Neural crest cell (in vitro differentiated cells): ENCODE results near the gene AGPAT3. TPM values are rescaled to one million over a fixed set of nuclear protein-coding genes. Genes with fewer than 3 reads are reported as not detected.

ENCODE experiments used
- DNase-seq: peaks from one replicate; pipeline ENCODE4 v3.0.0; 2021; ENCODE audit warnings: low read depth, mixed read lengths, low spot score
- H3K27ac Mint-ChIP-seq: one replicate; pipeline ENCODE4 v1.8.0; 2021; ENCODE audit warnings: mild to moderate bottlenecking, mixed read lengths; ENCODE audit not compliant: unreplicated experiment
- H3K27me3 Mint-ChIP-seq: 2 replicates; pipeline ENCODE4 v1.8.0; 2021; ENCODE audit warnings: low read depth, mild to moderate bottlenecking, mixed read lengths
- H3K36me3 Mint-ChIP-seq: 2 replicates; pipeline ENCODE4 v1.8.0; 2021; ENCODE audit warnings: low read depth, mild to moderate bottlenecking, mixed read lengths
- H3K4me1 Mint-ChIP-seq: 2 replicates; pipeline ENCODE4 v1.8.0; 2021; ENCODE audit warnings: mixed read lengths
- H3K4me3 Mint-ChIP-seq: one replicate; pipeline ENCODE4 v1.8.0; 2021; ENCODE audit warnings: mild to moderate bottlenecking, mixed read lengths
- H3K9me3 Mint-ChIP-seq: 2 replicates; pipeline ENCODE4 v1.8.0; 2021; ENCODE audit warnings: mixed read lengths
- CTCF ChIP-seq: fragments of 200-600 bp; sonication (generic); conservative IDR thresholded peaks from 2 replicates; pipeline ENCODE4 v1.5.0; 2021; ENCODE audit warnings: antibody characterized with exemption, mild to moderate bottlenecking
- long read RNA-seq: library from polyadenylated mRNA; unstranded; transcript quantifications from one replicate; pipeline ENCODE4 v2.0.0, GENCODE V29; 2020
- total RNA-seq: library from RNA; stranded (reverse); gene quantifications from 2 replicates; pipeline ENCODE4 v1.2.1, GENCODE V29; 2021

AGPAT3 gene
- total RNA-seq = 37.3 and 40.3 TPM in 2 replicates
- long read RNA-seq, partial matches to known transcripts = 0 of 8 reads
- long read RNA-seq, other reads (novel, unspliced or antisense) = 8 of 8 reads

GRCh38 chr21:43864962-43865539 is at the start of gene AGPAT3:
Gene AGPAT3 (plus strand): TSS chr21:43865223. CDS start chr21:43959682, 94,459 bp downstream.
- no peak within 1 kb of the TSS for H3K27ac Mint-ChIP-seq
- H3K27me3 Mint-ChIP-seq = peaks cover 3% of the 10 kb centered on the region
- peak within 1 kb of the TSS; percentile 80 for H3K4me3 Mint-ChIP-seq
- no peak for DNase-seq
- H3K9me3 Mint-ChIP-seq = no peaks in the 10 kb centered on the region
- TF ChIP-seq CTCF = no peak
- peaks cover 31% of the 10 kb centered on the region for H3K4me1 Mint-ChIP-seq
- no peaks in the 10 kb centered on the region for H3K36me3 Mint-ChIP-seq

- DNase-seq = no peak
- Mint-ChIP-seq H3K4me3 (peak overlapping the region; percentile 44), H3K4me1 (peaks cover 8% of the 10 kb centered on the region), H3K27me3 (peaks cover 2% of the 10 kb centered on the region), H3K27ac (no peak overlapping the region), H3K9me3 (no peaks in the 10 kb centered on the region), H3K36me3 (no peaks in the 10 kb centered on the region)
- no peak for TF ChIP-seq CTCF
These were observed 49.0 kb upstream of the AGPAT3 start for GRCh38 chr21:43815991-43816390.

GRCh38 chr21:43816611-43817071 is 48.4 kb upstream of the AGPAT3 start:
- Mint-ChIP-seq H3K4me3 (no peak overlapping the region), H3K27ac (no peak overlapping the region), H3K9me3 (no peaks in the 10 kb centered on the region), H3K27me3 (peaks cover 2% of the 10 kb centered on the region), H3K36me3 (no peaks in the 10 kb centered on the region), H3K4me1 (peaks cover 8% of the 10 kb centered on the region)
- no peak for TF ChIP-seq CTCF
- no peak for DNase-seq

- TF ChIP-seq CTCF = no peak
- Mint-ChIP-seq H3K27ac (no peak overlapping the region), H3K27me3 (peaks cover 2% of the 10 kb centered on the region), H3K4me3 (no peak overlapping the region), H3K4me1 (peaks cover 8% of the 10 kb centered on the region), H3K9me3 (no peaks in the 10 kb centered on the region), H3K36me3 (no peaks in the 10 kb centered on the region)
- DNase-seq = no peak
These were observed 47.6 kb upstream of the AGPAT3 start for GRCh38 chr21:43817157-43818086.

GRCh38 chr21:43818685-43819084 is 46.3 kb upstream of the AGPAT3 start:
- no peak for DNase-seq
- peaks cover 8% of the 10 kb centered on the region for H3K4me1 Mint-ChIP-seq
- TF ChIP-seq CTCF = no peak
- H3K9me3 Mint-ChIP-seq = no peaks in the 10 kb centered on the region
- peak overlapping the region; percentile 28 for H3K27ac Mint-ChIP-seq
- no peaks in the 10 kb centered on the region for H3K27me3 Mint-ChIP-seq
- peak overlapping the region; percentile 1 for H3K4me3 Mint-ChIP-seq
- H3K36me3 Mint-ChIP-seq = no peaks in the 10 kb centered on the region
